GM18502 (cell line): ENCODE measurements around the gene FAM72B.
"Not testable (repeated sequence)": the region's sequence is repeated elsewhere in the genome, so short reads cannot be mapped to it uniquely, and the experiment has no call there.

Experiments used
- ATAC-seq: cut with Tn5 transposase; IDR thresholded peaks from one replicate; pipeline ENCODE4 v1.9.1; 2021; ENCODE audit warnings: mild to moderate bottlenecking; ENCODE audit not compliant: unreplicated experiment, poor library complexity

Gene FAM72B

DNA sequence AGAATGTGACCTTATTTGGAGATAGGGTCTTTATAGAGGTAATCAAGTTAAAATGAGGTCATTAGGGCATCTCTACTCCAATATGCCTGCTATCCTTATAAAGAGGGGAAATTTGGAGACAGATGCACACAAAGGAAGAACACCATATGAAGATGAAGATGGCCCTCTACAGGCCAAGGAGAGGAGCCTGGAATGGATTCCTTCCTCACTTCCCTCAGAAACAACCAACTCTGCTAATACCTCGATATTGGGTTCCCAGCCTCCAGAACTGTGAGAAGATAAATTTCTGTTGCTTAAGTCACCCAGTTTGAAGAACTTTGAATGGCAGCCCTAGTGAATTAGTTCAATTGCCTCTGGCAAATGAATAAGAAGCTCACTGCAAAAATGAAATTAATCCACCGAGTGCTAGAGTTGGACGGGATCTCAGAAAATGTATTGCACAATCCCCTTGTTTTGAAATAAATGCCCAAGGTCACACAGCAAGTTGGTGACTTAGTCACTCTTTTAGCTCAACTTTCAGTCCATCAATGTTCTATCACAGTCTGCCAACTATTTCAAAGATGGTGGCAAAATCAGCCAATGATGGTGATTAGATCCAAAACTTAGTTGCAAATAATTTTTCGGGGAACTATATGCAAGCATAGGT is 27.1 kb downstream of the FAM72B start:
- not testable (repeated sequence) for ATAC-seq

DNA sequence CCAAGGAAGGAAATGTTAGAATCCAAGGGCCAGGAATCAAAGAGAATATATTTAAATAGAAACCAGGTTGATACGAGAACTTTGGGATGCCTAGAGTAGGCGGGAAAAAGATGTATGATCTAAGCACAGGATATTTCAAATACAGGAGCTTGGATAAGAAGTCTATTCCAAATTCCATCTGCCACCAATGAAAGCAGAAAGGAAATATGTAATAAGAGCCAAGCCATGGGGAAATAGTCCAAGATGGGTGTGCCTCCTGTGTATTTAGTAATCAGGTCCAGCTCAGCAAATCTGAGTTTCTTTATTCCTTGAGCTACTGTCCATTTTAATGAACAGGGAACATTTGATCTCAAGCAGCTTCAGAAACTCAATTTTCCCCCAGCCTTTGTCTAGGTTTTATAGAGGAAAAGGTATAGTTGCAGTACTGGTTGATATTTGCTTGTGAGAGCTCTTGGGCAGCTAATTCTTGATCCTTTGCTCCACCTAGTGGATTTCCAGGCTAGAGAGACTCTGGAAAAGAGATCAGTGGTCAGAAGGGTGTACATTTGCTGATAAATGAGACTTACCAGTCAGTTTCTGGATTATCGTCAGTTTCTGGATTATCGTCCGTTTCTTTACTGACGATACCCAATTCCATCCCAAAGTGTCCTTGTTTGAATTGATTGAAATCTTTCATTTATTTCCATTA is 28.3 kb downstream of the FAM72B start:
- not testable (repeated sequence) for ATAC-seq

DNA sequence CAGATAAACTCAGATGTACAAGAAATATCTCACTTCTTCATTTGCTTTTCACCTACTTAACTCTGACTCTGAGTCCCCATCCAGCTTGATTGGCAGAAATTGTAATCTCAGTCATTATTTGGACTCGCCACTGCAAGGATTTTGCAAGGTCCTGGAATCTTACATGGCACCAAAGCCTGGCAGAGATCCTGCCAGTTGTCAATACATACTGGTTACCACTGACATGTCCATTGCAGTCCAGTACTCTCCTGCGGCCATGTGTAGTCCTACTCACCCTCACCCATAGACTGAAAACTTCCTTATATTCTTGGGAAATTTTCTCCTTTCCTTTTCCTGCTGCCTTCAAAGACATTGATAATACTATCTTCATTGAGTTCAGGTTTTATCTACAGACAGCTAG is 29.3 kb downstream of the FAM72B start:
- ATAC-seq = not testable (repeated sequence)

DNA sequence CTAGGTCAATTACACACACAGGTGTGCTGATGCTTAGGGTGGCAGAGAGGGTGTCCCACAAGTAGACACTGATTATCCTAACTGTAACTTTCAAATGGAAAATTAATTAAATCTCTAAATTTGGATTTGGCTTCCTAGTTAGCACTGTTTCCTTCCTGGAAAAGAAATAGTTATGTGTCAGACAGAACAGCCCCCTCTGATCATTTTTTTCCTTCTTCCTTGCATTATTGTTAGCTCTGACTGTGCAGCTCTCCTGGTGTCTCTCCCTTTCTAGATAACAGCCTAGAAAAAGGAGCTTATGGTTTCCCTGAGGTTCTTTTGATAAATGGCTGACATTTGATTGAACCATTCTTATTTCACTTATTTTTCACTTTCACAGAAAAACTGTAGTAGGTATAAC is 31.4 kb downstream of the FAM72B start:
- ATAC-seq = not testable (repeated sequence)

DNA sequence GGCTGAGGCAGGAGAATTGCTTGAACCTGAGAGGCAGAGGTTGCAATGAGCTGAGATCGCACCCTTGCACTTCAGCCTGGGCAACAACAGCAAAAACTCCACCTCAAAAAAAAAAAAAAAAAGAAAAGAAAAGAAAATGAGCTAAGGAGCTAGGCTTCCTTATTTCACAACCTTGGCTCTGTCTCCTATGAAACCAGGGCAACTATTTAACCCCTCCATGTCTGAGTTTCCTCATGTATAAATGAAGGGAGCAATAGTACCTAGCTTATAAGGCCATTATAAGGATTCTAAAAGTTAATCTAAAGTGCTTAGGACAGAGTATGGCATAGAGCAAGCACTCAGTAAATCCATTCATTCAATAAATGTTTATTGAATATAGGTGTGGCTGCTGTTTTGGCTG is 32.8 kb downstream of the FAM72B start:
- not testable (repeated sequence) for ATAC-seq

DNA sequence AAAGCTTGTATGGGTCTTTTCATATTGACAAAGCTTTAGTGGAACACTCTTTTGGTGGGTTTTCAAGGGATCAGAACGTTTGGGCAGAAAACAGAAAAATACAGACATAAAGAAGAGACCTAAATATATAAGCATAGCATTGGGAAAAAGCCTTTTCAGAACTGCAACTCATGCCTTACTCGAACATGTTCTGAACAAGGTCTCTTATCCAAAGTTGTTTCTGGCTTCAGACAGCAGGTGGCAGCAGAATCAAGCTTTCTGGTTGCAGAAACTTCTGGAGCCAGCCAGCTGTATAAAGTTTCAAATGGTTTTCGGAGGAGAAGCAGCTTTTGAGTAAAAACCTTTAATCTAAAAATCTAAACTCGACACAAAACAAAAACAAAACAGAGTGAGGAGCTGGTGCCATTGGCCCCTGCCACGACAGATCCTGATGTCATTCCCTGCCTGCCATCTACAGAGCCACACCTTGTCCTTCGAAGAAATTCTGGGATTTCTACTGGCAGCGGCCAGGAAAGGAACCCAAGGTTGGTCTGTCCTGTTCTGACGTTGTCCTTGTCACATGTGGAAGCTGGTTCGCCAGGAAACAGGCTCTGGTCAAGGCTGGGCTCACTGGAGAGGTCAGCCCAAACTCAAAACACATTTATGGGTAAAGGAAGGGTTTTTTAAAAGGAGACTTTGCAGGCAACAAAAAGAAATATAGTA is 35.5 kb downstream of the FAM72B start:
- ATAC-seq = not testable (repeated sequence)

DNA sequence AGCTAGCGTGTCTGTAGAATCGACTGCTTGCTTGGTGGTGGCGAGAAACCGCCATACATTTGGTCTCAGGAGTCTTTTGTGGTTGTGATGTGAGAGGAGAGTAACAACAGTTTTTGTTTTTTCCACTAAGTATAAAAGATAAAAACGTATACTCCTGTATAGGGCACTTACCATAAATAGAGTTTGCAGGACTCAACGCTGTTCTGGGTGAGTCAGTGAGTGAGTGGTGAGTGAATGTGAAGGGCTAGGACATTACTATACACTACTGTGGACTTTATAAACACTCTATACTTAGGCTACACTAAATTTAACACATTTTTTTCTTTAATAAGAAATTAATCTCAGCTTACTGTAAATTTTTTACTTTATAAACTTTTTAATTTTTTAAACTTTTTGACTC is 43.7 kb downstream of the FAM72B start:
- not testable (repeated sequence) for ATAC-seq

DNA sequence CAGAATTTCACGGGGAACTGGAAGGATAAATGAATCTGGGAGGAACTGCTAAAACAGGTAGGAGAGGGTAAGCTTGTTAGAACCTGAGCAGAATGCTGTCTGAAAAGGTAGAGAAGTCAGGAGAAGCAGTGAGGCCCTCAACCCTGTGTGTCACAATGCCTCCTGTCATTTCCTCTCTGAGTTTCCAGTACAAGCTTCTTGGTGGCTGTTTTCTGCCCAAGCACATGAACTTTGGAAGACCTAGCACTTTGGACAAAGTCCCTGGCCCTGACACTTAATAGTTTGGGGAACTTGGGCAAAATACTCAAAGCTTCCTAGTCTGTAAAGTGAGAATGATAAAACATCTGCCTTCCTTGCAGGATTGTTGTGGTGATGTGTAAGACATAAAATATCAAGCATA is 52.6 kb downstream of the FAM72B start:
- not testable (repeated sequence) for ATAC-seq

DNA sequence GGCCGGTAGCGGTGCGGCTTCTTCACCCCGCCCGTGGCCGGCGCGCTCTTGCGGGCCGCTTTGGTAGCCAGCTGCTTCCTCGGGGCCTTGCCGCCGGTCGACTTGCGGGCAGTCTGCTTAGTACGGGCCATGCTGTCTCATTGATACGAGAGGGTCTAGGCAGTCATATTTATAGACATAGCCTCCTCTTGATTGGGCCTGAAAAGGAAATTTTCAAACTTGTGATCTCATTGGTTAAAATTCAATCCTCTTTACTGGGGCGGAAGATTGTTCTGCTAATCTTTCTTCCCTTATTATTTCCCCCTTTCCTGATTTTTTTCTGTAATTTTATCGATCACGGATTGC is 65.7 kb downstream of the FAM72B start:
- not testable (repeated sequence) for ATAC-seq
